NCI-H2029 (cell line): ENCODE measurements around the gene LRRC53.
A peak's percentile ranks its signal among the peaks of the same experiment; 100 is the strongest.

Experiments used
- DNase-seq: peaks from one replicate; lab custom pipeline; 2025; lab: John Stamatoyannopoulos, UW

LRRC53 gene

DNA sequence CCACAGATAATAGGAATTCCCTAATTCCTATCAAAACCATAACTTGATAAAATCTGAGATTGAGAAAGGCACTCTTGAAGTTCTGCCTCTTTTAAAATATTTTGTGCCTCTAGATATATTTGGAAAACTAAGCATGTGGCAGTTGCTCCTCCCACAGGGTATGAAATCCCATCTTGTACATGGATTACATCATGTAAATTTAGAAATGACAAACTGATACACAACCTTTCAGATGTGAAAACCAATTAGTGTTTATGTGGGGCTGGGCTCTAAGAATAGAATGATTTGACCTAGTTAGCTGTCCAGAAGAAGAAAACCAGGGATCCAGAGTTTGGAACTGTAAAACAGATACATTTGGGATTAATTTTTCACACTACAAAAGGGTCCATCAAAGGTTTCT, 15.7 kb downstream of the LRRC53 start:
- DNase-seq = no peak

DNA sequence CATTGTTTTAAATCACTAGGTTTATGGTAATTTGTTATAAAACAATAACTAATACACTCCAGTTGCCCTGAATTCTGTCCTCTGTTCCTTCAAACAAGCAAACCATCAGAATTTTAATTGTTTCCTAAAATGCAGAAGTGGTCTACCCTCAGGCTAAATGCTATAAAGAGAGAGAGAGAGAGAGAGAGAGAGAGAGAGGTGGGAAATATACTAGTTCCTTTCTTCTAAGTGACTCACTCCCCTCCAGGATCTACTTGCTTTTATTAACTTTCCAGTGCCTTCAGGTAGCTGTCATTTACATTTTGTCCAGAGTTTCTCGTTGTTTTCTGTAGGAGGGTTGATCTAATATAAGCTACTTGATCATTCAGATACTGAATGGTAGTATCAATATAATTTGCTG, 26.4 kb downstream of the LRRC53 start:
- DNase-seq = no peak

DNA sequence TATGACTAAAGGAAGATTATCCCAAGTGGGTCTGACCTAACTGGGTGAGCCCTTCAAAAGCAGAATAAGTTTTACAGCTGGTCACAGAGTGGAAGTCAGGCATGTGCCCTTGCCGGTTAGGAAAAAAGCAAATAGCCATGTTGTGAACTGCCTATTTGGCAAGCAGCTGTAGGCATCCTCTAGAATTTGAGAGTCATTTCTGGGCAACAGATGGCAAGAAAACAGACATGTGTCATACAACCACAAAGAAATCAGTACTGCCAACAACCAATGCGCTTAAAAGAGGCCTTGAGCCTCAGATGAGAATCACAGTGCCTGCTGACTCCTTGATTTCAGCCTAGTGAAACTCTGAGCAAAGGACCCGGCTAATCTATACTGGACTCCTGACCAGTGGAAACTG, 26.8 kb downstream of the LRRC53 start:
- no peak for DNase-seq

DNA sequence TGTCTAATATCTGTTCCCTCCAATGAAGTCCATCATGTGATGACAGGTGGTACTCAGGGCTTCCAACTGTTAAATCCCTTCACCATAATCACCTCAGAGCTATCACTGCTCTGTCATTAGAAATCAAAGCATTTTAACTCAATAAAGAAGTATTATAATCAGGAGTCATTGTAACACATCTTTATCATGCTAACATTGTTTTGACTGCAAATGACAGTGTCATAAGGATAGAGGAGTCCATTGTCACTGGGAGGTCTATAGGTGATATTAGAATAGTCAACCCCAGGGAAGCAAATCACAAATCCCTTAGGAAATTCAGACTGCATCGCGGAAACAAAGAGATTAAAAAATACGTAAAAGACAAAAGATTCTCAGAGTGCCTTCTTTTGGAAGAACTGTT, 30.8 kb downstream of the LRRC53 start:
- no peak for DNase-seq

DNA sequence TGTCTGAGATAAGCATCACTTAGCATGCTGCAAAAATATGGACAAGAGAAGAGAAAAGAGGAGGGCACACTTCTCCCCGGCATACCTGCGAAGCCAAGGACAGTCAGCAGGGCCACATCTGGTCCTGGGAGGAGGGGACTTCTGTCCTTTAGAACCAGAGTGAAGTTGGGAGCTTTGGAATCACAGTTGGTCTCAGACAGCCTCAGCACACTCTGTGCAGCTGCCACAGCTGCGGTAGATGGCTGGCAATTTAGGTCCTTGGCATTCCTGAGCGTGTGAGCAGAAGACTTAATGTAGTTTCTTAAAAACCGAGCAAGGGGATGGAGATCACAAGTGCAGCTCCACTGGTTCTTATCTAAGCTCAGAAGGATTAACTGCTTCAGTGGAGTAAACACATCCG, 32.3 kb downstream of the LRRC53 start:
- no peak for DNase-seq

DNA sequence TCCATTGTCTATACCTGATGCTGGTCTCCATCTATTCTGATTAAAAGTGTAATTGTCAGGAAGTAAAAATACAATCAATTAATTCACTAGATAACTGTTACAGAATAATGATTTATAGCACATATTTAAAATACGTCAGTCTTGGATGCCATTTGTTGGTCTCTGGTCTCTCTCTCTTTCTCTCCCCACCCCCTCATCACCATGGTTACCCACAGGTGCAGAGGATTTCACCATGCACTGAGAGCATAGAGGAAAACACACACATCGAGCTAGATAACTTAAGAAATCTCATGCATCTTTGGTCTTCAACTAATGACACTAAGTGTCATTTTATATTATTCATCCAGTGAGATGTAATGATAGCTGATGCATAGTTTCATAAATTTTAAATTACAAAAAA, 33.4 kb downstream of the LRRC53 start:
- DNase-seq = no peak

DNA sequence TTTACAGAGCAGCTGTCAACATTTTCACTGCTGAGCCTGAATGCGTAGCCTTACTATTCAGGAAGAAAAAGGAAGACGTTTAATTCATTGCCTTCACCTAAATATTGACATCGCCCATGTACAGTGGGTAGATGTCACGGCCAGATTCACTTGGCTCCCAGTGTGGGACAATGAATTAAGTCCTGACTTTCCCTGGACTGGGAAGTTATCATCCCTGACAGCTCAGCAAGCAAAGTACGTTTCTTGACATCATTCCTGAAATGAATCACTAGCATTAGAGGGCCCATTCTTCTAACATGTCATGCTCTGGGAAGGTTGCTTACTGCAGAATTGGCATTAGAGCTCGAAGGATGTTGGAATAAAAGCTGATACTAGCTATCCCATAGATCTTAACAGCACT, 37.8 kb downstream of the LRRC53 start:
- DNase-seq = no peak

DNA sequence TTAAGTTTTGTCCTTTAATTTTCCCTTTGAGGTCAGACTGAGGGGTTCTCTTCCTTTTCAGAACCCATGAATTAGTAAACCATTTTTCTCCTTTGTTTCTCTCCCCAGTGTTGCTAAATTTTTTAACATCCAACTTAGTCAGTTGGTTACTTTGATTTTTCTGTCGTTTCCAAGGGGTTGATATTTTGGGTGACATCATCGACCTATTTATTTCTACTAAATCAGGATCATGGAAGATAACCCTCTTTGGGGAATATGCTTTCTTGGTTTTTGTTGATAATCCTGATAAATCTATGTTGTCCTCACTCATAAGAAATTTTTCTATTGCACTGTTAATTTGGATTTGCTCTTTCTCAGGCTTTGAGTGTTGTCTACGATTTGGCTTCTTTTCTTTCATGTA, 40.9 kb downstream of the LRRC53 start:
- no peak for DNase-seq

DNA sequence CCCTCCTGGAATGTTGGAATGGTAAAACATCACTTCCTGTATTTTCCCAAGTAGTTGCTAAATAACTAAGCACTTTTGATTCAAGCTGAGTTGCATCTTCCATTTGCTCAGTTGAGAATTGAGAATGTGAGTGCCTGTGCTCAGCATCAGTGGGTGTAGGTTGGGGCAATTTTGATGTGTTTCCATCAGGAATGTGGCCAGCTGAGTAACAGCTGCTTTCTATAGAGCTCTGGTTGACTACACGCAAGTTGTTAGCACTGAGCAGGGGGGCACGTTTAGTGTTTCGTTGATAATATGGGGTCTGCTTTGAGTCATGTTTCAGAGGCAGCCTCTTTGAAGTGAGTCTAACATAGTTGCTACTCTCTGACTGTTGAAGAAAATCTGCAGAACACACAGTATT, 41.5 kb downstream of the LRRC53 start:
- DNase-seq = no peak

DNA sequence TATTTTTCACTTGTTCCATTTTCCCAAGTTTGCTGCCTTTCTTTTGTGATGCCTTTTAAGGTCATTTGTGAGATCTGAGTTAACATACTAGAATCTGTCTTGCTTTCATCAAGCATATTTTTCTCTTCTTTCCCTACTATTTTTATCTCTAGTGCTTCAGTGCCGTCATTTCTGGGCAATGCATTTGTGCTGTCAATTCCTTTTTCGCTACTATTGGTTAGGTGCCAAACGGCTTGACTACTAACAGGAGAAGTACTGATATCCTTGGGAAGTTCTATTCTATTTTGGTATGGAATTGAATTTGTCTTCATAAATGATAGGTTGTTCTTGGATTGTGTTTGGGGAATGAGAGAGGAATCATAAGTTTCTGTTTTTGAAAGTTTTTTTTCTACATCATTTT, 42.2 kb downstream of the LRRC53 start:
- DNase-seq = no peak

DNA sequence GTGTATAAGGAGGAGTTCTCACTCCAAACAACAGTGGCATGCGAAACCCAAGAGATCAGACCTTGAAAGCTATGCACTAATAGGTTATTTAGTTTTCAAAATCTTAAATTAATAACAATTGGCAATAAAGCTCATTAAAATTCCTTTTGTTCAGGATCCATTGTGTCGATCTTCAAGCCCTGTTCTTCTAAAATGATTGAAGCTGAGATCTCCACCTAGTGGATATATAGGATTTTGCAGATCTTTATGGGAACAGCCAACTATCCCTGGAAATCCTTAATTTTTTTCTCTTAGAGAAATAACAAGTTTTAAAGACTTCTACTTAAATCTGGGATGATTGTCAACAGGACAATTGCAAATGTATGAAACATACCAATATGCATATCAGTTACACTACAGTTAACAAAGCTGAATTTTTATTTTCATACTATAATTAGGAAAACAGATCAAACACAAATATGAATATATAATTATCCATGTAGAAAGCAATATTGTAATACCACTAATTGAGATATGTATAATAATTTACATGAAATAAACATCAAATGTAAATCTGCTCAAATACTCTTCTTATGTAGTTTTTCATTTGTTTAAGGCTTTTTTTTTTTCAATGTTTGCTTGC, 43.3 kb downstream of the LRRC53 start:
- peak; percentile 32 for DNase-seq

DNA sequence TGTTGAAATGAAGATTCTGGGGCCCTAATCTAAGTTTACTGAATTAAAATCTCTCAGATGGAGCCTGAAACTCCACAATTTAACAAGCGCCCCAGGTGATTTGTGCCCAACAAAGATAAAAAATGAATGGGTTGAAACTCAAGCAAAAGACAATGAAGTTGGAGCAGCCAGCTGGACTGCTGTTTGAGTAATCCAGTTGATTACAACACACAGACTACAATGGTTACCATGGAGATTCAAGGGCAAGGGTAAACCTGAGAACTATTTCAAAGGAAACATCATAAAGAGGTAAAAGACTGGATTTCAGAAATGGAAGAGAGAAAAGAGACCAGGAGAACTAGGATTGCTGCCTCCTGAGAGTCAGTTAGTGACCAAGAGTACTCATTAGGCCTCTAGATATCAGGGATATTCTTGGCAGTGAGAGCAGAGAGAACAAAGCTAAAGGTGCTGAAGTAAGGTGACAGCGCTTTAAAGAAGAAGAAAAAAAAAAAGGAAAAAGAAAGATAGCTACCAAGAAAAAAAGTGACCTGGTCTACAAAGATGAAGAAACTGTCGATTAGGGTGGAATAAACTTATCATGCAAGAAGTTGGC, 44.5 kb downstream of the LRRC53 start:
- DNase-seq = peak; percentile 31

DNA sequence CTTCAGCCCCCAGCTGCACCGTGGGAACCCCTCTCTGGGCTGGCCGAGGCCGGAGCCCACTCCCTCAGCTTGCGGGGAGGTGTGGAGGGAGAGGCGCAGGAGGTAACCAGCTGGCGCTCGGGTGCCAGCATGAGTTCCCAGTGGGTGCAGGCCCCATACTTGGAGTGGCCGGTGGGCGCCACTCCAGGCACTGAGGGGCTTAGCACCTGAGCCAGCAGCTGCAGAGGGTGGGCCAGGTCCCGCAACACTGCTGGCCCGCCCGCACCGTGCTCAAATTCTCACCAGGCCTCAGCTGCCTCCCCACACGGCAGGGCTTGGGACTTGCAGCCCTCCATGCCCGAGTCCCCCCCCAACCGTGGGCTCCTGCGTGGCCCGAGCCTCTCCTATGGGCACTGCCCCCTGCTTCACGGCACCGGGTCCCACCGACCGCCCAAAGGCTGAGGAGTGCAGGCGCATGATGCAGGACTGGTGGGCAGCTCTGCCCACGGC, 47.2 kb downstream of the LRRC53 start:
- DNase-seq = no peak

DNA sequence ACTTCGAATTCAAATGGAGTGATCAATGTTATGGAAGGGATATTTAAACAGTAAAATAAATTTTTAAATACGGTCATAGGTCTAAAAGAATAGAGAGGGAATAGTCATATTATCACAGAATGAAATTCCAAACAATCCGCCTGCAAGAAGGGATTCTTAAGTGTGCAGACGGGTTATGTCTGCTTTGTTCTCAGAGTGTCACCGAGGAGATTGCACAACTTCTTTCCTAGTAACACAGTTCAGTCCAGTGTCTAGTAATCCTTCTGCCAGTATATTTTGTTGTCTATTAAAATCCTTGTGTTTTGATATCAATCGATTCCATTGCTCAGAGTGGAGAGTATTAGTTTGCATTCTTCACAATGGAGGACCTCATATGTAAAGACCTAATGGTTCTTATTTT, 48.4 kb downstream of the LRRC53 start:
- no peak for DNase-seq

DNA sequence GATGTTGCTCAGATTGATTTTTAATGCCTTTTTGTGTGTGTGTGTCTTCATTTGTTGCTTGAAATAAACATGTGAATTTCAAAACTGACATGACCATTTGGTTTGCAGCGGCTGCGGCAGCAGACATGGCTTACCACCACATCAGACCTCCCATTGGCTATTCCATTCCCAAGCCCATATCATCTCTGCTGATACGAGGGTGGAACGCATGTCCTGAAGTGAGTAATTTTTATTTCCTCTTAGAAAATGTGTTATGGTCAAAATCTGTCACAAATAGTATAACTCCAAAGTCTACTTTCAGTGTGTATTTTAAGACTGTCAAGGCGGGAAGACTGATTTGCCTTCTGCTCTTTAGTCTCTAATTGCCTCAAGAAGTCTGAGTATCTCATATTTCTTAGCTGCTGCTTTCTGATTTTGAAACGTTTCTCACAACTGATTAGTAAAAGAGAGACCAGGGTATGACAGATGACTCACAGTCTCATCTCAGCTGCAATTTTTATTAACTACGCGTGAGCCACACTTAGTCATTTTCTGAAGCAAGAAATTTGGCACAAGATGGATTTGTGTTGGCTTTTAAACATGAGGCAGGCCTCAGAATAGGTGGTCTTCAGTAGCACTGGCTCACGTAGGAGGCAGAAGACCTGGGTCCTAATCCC, 49.0 kb downstream of the LRRC53 start:
- no peak for DNase-seq

DNA sequence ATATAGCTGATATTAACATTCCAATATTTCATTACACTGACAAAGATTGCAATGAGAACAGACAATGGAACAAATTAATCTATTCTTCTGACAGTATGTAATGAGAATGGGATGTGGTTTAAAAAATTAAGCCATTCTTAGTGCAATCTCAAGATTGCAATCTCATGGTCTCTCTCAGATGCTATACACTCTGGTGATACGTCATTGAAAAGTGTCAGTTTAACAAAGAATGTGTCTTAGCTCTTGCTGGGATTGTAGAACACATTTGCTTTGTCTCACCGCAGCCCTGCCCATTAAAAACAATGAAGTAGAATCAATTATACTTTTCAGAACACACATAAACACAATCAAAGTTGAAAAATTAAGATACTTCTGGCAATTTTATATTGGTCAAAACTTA, 55.2 kb downstream of the LRRC53 start:
- DNase-seq = no peak

DNA sequence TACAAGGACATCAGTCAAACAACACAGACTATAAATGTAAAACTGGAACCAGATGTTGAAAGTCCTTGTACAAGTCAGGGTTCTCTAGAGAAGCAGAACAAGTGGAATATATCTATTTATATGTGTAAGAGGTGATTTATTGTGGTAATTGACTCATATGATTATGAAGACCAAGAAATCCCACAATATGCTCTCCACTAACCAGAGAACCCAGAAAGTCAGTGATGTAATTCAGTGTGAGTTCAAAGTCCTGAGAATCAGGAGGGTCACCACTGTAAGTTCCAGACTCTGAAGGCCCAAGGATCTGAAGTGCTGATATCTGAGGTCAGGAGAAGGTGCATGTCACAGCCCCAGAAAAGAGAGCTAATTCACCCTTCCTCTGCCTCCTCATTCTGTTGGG, 57.0 kb downstream of the LRRC53 start:
- DNase-seq = no peak

DNA sequence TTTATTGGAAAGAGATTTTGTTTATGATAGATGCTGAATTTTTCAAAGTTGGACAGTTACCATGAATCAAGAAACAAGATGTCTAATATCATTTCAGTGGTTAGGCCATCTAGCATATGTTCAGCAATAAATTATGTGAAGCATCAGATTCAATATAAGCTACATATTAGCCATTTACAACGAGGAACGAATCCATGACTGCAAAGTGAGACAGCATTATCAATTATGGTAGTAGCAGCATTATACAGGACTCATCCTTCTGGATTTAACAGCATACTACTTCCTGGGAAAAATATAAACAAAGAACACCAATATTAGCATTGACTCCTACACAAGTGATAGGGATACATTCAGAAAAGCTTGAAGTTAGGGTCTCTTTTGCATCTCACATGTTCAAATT, 59.1 kb downstream of the LRRC53 start:
- DNase-seq = no peak

DNA sequence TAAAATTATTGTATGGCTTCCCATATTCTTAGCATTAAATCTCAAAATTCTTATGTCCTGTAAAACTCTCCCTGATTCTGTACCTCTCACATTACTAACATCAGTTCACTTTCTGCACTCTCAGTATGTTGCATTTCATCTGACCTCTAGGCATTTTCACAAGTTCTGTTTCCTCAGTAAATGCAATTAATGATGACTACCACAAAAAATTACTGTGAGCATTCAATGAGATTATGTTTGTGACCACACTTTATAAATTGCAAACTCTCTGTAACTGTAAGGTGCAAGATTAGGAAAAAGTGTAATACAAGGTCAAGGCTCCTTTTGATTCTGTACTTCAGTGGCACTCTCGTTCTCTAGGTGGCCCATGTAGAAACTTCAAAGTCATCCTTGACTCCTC, 60.4 kb downstream of the LRRC53 start:
- DNase-seq = no peak

DNA sequence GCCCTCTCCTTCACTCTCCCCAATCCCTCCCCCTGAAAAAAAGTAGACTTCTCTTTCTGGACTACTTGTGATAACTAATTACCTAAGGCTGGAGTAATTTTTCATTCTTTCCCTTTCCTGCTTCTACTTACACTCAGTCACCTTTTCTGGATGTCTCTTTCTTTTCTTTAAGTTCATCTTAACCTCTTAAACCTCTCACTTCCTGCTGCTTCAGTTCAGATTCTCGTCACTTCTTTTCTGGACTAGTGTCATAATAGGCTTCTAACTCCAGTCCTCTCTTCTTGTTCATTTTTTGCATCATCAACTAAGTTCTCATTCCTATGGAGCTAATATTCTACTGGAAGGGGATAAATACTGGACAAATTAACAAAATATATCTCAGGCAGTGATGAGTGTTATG, 75.4 kb downstream of the LRRC53 start:
- DNase-seq = no peak

DNA sequence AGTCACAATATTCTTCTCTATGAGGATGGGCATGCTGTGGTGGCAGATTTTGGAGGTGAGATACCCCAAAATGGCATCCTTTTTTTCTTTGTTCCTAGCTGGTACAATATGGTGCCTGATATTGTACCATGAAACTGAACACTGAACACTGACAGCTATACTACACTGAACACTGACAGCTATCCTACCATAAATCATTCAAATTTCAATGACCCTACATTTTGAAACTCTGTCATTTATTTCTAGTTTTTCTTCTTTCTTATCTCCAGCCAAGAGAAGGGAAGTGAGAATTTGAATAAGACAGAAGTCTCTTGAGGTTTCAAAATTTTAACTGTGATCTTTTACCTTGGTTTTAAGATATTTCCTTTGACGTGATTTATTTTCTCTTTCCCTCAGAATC, 76.3 kb downstream of the LRRC53 start:
- DNase-seq = no peak

DNA sequence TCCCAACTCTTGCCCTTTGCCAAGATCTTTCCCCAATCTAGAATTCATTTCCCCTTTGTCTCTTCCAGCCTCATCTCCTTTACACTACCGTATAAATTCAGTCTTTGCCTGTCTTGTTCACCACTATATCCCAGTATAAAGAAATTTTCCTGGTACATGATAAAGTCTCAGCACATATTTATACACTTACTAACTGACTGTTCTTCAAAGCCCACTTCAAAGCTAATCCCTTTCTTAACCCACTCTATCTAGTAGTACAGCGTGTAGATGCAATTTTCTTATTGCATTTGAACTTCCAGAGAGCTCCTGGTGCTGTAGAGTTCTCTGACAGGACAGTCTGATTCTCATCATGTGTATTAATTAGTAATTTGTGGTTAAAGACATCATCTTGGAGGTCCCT, 78.1 kb downstream of the LRRC53 start:
- no peak for DNase-seq

DNA sequence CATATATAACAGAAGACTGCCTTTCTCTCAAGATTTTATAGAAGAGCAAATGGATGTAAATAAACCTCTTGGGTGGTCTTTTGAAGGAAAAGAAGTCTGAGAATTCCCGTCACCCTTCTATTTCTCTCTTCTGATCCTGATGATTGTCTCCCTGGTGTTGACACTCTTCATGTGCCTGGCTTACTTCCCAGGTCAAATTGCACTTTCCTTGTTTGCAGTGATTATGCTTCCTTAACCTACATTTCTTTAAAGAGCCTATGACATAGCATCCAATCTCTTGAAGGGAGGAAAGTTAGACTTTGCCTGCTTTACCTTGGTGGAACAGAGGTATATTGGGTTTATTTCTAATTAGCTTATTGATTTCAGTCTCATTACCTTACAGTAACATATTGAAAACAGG, 80.1 kb downstream of the LRRC53 start:
- DNase-seq = no peak

DNA sequence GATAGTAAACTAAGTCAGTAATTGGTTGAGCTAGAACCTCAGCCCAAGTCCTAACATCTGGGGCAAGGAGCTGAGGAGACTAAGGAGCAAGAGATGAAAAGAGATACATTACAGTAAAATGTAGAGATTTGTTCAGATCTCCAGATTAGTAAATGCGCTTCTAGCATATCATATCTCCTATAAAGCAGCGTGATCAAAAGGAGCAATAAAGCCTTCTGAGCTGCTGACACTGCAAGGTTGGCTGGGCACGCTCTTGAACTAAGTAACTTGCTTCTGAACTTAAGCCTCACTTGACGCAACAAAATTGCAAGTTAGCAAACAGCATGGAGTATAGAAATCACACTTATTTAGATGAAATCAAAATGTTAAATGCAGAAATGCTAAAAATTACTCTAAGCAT, 80.9 kb downstream of the LRRC53 start:
- DNase-seq = no peak
